Measurements from ENCODE around the gene FAM131B.

Gene FAM131B

GRCh38 chr7:143374561-143374960 lies 12.0 kb upstream of the FAM131B start:
- TF ChIP-seq RAD21 (IDR thresholded peaks at IDR 0.05; ENCODE audit: low read depth), result no peak
- no peak for TF ChIP-seq USF1 (IDR thresholded peaks at IDR 0.05)
- TF ChIP-seq TAF1 (IDR thresholded peaks at IDR 0.05; ENCODE audit: low read depth), result no peak
- no peak for TF ChIP-seq YY1 (IDR thresholded peaks at IDR 0.05; ENCODE audit: low read depth)
- no peak for TF ChIP-seq NFIC (IDR thresholded peaks at IDR 0.05)
- no peak for TF ChIP-seq REST (IDR thresholded peaks at IDR 0.05; ENCODE audit: low read depth)
- TF ChIP-seq TCF12 (IDR thresholded peaks at IDR 0.05; ENCODE audit: low read depth), result no peak
- no peak for TF ChIP-seq CEBPB (IDR thresholded peaks at IDR 0.05)
- TF ChIP-seq CREB1 (IDR thresholded peaks at IDR 0.05; ENCODE audit: low read depth), result no peak
- TF ChIP-seq MAX (IDR thresholded peaks at IDR 0.05), result no peak
- no peak for TF ChIP-seq ZBTB7A (IDR thresholded peaks at IDR 0.05; ENCODE audit: low read depth)
- no peak for TF ChIP-seq EGR1 (IDR thresholded peaks at IDR 0.05)

GRCh38 chr7:143373255-143373794 lies 10.8 kb upstream of the FAM131B start:
- TF ChIP-seq CREB1 (IDR thresholded peaks at IDR 0.05; ENCODE audit: low read depth) (no peak), CEBPB (IDR thresholded peaks at IDR 0.05) (no peak), NFIC (IDR thresholded peaks at IDR 0.05) (no peak)

- peak; percentile 50; the same call in 1 of the 2 replicates for TF ChIP-seq RAD21 (IDR thresholded peaks at IDR 0.05; ENCODE audit: low read depth)
- peak; percentile 66 for TF ChIP-seq NFIC (IDR thresholded peaks at IDR 0.05)
- no peak for TF ChIP-seq TAF1 (IDR thresholded peaks at IDR 0.05; ENCODE audit: low read depth)
- peak; percentile 63 for TF ChIP-seq MAX (IDR thresholded peaks at IDR 0.05)
Observed at GRCh38 chr7:143372070-143372469, 9.6 kb upstream of the FAM131B start.

GRCh38 chr7:143369678-143370651 lies 7.5 kb upstream of the FAM131B start:
- no peak for TF ChIP-seq TEAD4 (IDR thresholded peaks at IDR 0.05)
- no peak for TF ChIP-seq TAF1 (IDR thresholded peaks at IDR 0.05; ENCODE audit: low read depth)
- TF ChIP-seq RAD21 (IDR thresholded peaks at IDR 0.05; ENCODE audit: low read depth), result no peak
- no peak for TF ChIP-seq CREB1 (IDR thresholded peaks at IDR 0.05; ENCODE audit: low read depth)
- no peak for TF ChIP-seq NFIC (IDR thresholded peaks at IDR 0.05)

- TF ChIP-seq FOXM1 (IDR thresholded peaks at IDR 0.05; ENCODE audit: borderline replicate concordance, low read depth), result no peak
- TF ChIP-seq CEBPB (IDR thresholded peaks at IDR 0.05), result no peak
- no peak for TF ChIP-seq USF1 (IDR thresholded peaks at IDR 0.05)
- no peak for TF ChIP-seq ZBTB7A (IDR thresholded peaks at IDR 0.05; ENCODE audit: low read depth)
- TF ChIP-seq TEAD4 (IDR thresholded peaks at IDR 0.05), result no peak
- no peak for TF ChIP-seq EP300 (IDR thresholded peaks at IDR 0.05; ENCODE audit: borderline replicate concordance)
- TF ChIP-seq EGR1 (IDR thresholded peaks at IDR 0.05), result no peak
- no peak for TF ChIP-seq NFIC (IDR thresholded peaks at IDR 0.05)
- TF ChIP-seq REST (IDR thresholded peaks at IDR 0.05; ENCODE audit: low read depth), result no peak
- no peak for TF ChIP-seq CREB1 (IDR thresholded peaks at IDR 0.05; ENCODE audit: low read depth)
- no peak for TF ChIP-seq TAF1 (IDR thresholded peaks at IDR 0.05; ENCODE audit: low read depth)
- no peak for TF ChIP-seq TCF12 (IDR thresholded peaks at IDR 0.05; ENCODE audit: low read depth)
- no peak for TF ChIP-seq RAD21 (IDR thresholded peaks at IDR 0.05; ENCODE audit: low read depth)
- TF ChIP-seq YY1 (IDR thresholded peaks at IDR 0.05; ENCODE audit: low read depth), result no peak
- no peak for TF ChIP-seq MAX (IDR thresholded peaks at IDR 0.05)
Observed at GRCh38 chr7:143368387-143368786, 5.9 kb upstream of the FAM131B start.

GRCh38 chr7:143367972-143368371 lies 5.5 kb upstream of the FAM131B start:
- TF ChIP-seq NFIC (IDR thresholded peaks at IDR 0.05), result peak; percentile 28; the same call in 1 of the 2 replicates
- no peak for TF ChIP-seq RAD21 (IDR thresholded peaks at IDR 0.05; ENCODE audit: low read depth)
